Measurements from ENCODE around the gene SCUBE1.
"Not testable (repeated sequence)": the region's sequence is repeated elsewhere in the genome, so short reads cannot be mapped to it uniquely, and the experiment has no call there.

SCUBE1 gene

GRCh38 chr22:43364169-43364435 lies 20.9 kb upstream of the SCUBE1 start:
- Histone ChIP-seq H3K9ac (no peak overlapping the region), H3K27ac (no peak overlapping the region), H2AFZ (no peak overlapping the region), H3K9me3 (ENCODE audit: control insufficient read depth, low read length) (no peaks in the 10 kb centered on the region), H3K79me2 (no peaks in the 10 kb centered on the region), H3K4me2 (ENCODE audit: low read length) (no peak overlapping the region), H3K36me3 (ENCODE audit: control insufficient read depth, insufficient read depth, low read length) (no peaks in the 10 kb centered on the region), H3K4me1 (no peaks in the 10 kb centered on the region), H3K4me3 (ENCODE audit: low read depth, low read length) (no peak overlapping the region), H3K27me3 (ENCODE audit: control insufficient read depth, insufficient read depth, low read length) (no peaks in the 10 kb centered on the region)
- no peak for TF ChIP-seq CTCF (IDR thresholded peaks at IDR 0.05)

- Histone ChIP-seq H3K4me1 (no peaks in the 10 kb centered on the region), H3K9ac (no peak overlapping the region), H3K9me3 (ENCODE audit: control insufficient read depth, low read length) (no peaks in the 10 kb centered on the region), H3K27me3 (ENCODE audit: control insufficient read depth, insufficient read depth, low read length) (no peaks in the 10 kb centered on the region), H2AFZ (no peak overlapping the region), H3K4me2 (ENCODE audit: low read length) (no peak overlapping the region), H3K4me3 (ENCODE audit: low read depth, low read length) (no peak overlapping the region), H3K79me2 (no peaks in the 10 kb centered on the region), H3K36me3 (ENCODE audit: control insufficient read depth, insufficient read depth, low read length) (no peaks in the 10 kb centered on the region), H3K27ac (no peak overlapping the region)
- no peak for TF ChIP-seq CTCF (IDR thresholded peaks at IDR 0.05)
Observed at GRCh38 chr22:43363315-43364168, 20.4 kb upstream of the SCUBE1 start.

GRCh38 chr22:43360576-43360975 lies 17.4 kb upstream of the SCUBE1 start:
- Histone ChIP-seq H2AFZ (no peak overlapping the region), H3K79me2 (no peaks in the 10 kb centered on the region), H3K36me3 (ENCODE audit: control insufficient read depth, insufficient read depth, low read length) (no peaks in the 10 kb centered on the region), H3K4me3 (ENCODE audit: low read depth, low read length) (no peak overlapping the region), H3K27me3 (ENCODE audit: control insufficient read depth, insufficient read depth, low read length) (no peaks in the 10 kb centered on the region), H3K9me3 (ENCODE audit: control insufficient read depth, low read length) (no peaks in the 10 kb centered on the region), H3K27ac (no peak overlapping the region), H3K4me2 (ENCODE audit: low read length) (no peak overlapping the region), H3K9ac (no peak overlapping the region), H3K4me1 (no peaks in the 10 kb centered on the region)
- no peak for TF ChIP-seq CTCF (IDR thresholded peaks at IDR 0.05)

- H3K4me2 ChIP-seq (ENCODE audit: low read length), result no peak overlapping the region
- H3K4me3 ChIP-seq (ENCODE audit: low read depth, low read length), result no peak overlapping the region
- no peak overlapping the region for H2AFZ ChIP-seq
- no peak overlapping the region for H3K27ac ChIP-seq
- peaks cover 3% of the 10 kb centered on the region for H3K4me1 ChIP-seq
- no peaks in the 10 kb centered on the region for H3K9me3 ChIP-seq (ENCODE audit: control insufficient read depth, low read length)
- H3K9ac ChIP-seq, result no peak overlapping the region
- no peaks in the 10 kb centered on the region for H3K36me3 ChIP-seq (ENCODE audit: control insufficient read depth, insufficient read depth, low read length)
- H3K79me2 ChIP-seq, result no peaks in the 10 kb centered on the region
- no peaks in the 10 kb centered on the region for H3K27me3 ChIP-seq (ENCODE audit: control insufficient read depth, insufficient read depth, low read length)
- TF ChIP-seq CTCF (IDR thresholded peaks at IDR 0.05), result no peak
Observed at GRCh38 chr22:43356881-43357280, 13.7 kb upstream of the SCUBE1 start.

GRCh38 chr22:43355688-43356087 lies 12.5 kb upstream of the SCUBE1 start:
- not testable (repeated sequence) for H3K4me1 ChIP-seq; H3K79me2 ChIP-seq; H3K4me3 ChIP-seq (ENCODE audit: low read depth, low read length); H3K4me2 ChIP-seq (ENCODE audit: low read length); H2AFZ ChIP-seq; H3K9ac ChIP-seq; H3K36me3 ChIP-seq (ENCODE audit: control insufficient read depth, insufficient read depth, low read length); H3K9me3 ChIP-seq (ENCODE audit: control insufficient read depth, low read length); H3K27ac ChIP-seq; H3K27me3 ChIP-seq (ENCODE audit: control insufficient read depth, insufficient read depth, low read length)
